OCI-LY1 (cell line): ENCODE data around the gene GNAQ.

Experiments used
- H2AFZ ChIP-seq: fragments of 200-600 bp; sonication (generic), shearing (Covaris generic); 2 replicates; pipeline ENCODE4 v1.6.0; 2014; ENCODE audit warnings: antibody characterized with exemption, mild to moderate bottlenecking, low read length
- H3F3A ChIP-seq: fragments of 200-600 bp; sonication (generic), shearing (Covaris generic); 2 replicates; pipeline ENCODE4 v1.6.0; 2014; ENCODE audit warnings: mild to moderate bottlenecking, antibody characterized with exemption, low read length, moderate library complexity; ENCODE audit not compliant: insufficient read depth
- H3K27ac ChIP-seq: fragments of 200-600 bp; sonication (generic); 2 replicates; pipeline ENCODE4 v1.5.1; 2014; ENCODE audit warnings: low read length, mixed run types, mild to moderate bottlenecking, low read depth; ENCODE audit not compliant: poor library complexity, severe bottlenecking
- H3K27me3 ChIP-seq: fragments of 200-600 bp; sonication (generic); 2 replicates; pipeline ENCODE4 v1.6.0; 2014; ENCODE audit warnings: antibody characterized with exemption, mild to moderate bottlenecking, low read length, moderate library complexity; ENCODE audit not compliant: insufficient read depth
- H3K36me3 ChIP-seq: fragments of 200-600 bp; sonication (generic); 2 replicates; pipeline ENCODE4 v1.6.1; 2014; ENCODE audit warnings: mild to moderate bottlenecking, antibody characterized with exemption, low read length, moderate library complexity, mixed read lengths; ENCODE audit not compliant: insufficient read depth
- H3K4me1 ChIP-seq: fragments of 200-600 bp; sonication (generic); 2 replicates; pipeline ENCODE4 v1.5.1; 2014; ENCODE audit warnings: mild to moderate bottlenecking, low read length, moderate library complexity; ENCODE audit not compliant: insufficient read depth, severe bottlenecking
- H3K4me2 ChIP-seq: fragments of 200-600 bp; sonication (generic), shearing (Covaris generic); 2 replicates; pipeline ENCODE4 v1.6.1; 2014; ENCODE audit warnings: low read length
- H3K4me3 ChIP-seq: fragments of 200-600 bp; sonication (generic); 2 replicates; pipeline ENCODE4 v1.5.1; 2014; ENCODE audit warnings: low read length, low read depth, mild to moderate bottlenecking, mixed read lengths; ENCODE audit not compliant: poor library complexity, severe bottlenecking
- H3K79me2 ChIP-seq: fragments of 200-600 bp; shearing (Covaris generic); 2 replicates; pipeline ENCODE4 v1.6.1; 2016; ENCODE audit warnings: mixed run types, low read length, mixed read lengths; ENCODE audit not compliant: insufficient read depth
- H3K9ac ChIP-seq: fragments of 200-600 bp; sonication (generic), shearing (Covaris generic); 2 replicates; pipeline ENCODE4 v1.6.1; 2014; ENCODE audit warnings: mild to moderate bottlenecking, low read length, mixed read lengths
- H3K9me2 ChIP-seq: fragments of 200-600 bp; sonication (generic), shearing (Covaris generic); 2 replicates; pipeline ENCODE4 v1.6.1; 2014; ENCODE audit warnings: low read depth, mild to moderate bottlenecking, low read length, mixed read lengths
- H3K9me3 ChIP-seq: fragments of 200-600 bp; shearing (Covaris generic); 2 replicates; pipeline ENCODE4 v1.6.1; 2014; ENCODE audit warnings: low read length, mixed read lengths
- H4K20me1 ChIP-seq: fragments of 200-600 bp; sonication (generic), shearing (Covaris generic); 2 replicates; pipeline ENCODE4 v1.6.0; 2016; ENCODE audit warnings: mild to moderate bottlenecking, low read length; ENCODE audit not compliant: insufficient read depth
- EZH2 ChIP-seq: fragments of 200-600 bp; sonication (generic), shearing (Covaris generic); IDR thresholded peaks from 2 replicates; pipeline ENCODE4 v1.8.0; 2017; ENCODE audit warnings: borderline replicate concordance, mixed run types, mild to moderate bottlenecking, antibody characterized with exemption, low read length, moderate library complexity, mixed read lengths
- TF ChIP-seq, protein P1 (sequence below): fragments of 200-600 bp; sonication (generic), shearing (Covaris generic); IDR thresholded peaks from 2 replicates; pipeline ENCODE4 v1.5.1; 2017; ENCODE audit warnings: mild to moderate bottlenecking, antibody characterized with exemption, low read length, moderate library complexity, mixed read lengths

GNAQ gene

DNA sequence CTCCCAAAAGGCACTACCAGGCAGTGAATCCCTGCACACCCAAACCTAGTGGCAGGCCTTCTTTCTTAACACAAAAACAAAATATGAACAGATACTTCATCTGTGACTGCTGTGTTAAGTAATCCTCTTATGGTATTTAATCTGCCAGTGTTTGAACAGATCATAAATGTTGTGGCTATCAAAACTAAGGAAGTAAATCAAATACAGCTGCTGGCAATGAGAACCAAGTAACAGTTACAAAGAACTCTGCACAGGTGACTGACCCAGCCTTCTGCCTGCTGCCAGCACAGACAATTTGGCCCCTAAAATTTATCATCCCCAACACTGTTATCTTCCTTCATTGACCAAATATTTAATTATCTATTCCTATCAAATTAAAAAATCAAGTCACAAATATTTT lies 78.0 kb downstream of the GNAQ start:
- no peak for TF ChIP-seq EZH2
- TF ChIP-seq, protein P1, sequence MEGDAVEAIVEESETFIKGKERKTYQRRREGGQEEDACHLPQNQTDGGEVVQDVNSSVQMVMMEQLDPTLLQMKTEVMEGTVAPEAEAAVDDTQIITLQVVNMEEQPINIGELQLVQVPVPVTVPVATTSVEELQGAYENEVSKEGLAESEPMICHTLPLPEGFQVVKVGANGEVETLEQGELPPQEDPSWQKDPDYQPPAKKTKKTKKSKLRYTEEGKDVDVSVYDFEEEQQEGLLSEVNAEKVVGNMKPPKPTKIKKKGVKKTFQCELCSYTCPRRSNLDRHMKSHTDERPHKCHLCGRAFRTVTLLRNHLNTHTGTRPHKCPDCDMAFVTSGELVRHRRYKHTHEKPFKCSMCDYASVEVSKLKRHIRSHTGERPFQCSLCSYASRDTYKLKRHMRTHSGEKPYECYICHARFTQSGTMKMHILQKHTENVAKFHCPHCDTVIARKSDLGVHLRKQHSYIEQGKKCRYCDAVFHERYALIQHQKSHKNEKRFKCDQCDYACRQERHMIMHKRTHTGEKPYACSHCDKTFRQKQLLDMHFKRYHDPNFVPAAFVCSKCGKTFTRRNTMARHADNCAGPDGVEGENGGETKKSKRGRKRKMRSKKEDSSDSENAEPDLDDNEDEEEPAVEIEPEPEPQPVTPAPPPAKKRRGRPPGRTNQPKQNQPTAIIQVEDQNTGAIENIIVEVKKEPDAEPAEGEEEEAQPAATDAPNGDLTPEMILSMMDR, result no peak
- no peaks in the 10 kb centered on the region for H3K9me3 ChIP-seq
- H3K27me3 ChIP-seq, result no peaks in the 10 kb centered on the region
- H4K20me1 ChIP-seq, result no peaks in the 10 kb centered on the region
- no peak overlapping the region for H3K9ac ChIP-seq
- no peak overlapping the region for H3K4me3 ChIP-seq
- no peaks in the 10 kb centered on the region for H3K79me2 ChIP-seq
- no peak overlapping the region for H3K27ac ChIP-seq
- H3K9me2 ChIP-seq, result no peaks in the 10 kb centered on the region
- H2AFZ ChIP-seq, result no peak overlapping the region
- no peak overlapping the region for H3K4me2 ChIP-seq
- no peaks in the 10 kb centered on the region for H3F3A ChIP-seq
- H3K36me3 ChIP-seq, result no peaks in the 10 kb centered on the region
- H3K4me1 ChIP-seq, result no peaks in the 10 kb centered on the region

DNA sequence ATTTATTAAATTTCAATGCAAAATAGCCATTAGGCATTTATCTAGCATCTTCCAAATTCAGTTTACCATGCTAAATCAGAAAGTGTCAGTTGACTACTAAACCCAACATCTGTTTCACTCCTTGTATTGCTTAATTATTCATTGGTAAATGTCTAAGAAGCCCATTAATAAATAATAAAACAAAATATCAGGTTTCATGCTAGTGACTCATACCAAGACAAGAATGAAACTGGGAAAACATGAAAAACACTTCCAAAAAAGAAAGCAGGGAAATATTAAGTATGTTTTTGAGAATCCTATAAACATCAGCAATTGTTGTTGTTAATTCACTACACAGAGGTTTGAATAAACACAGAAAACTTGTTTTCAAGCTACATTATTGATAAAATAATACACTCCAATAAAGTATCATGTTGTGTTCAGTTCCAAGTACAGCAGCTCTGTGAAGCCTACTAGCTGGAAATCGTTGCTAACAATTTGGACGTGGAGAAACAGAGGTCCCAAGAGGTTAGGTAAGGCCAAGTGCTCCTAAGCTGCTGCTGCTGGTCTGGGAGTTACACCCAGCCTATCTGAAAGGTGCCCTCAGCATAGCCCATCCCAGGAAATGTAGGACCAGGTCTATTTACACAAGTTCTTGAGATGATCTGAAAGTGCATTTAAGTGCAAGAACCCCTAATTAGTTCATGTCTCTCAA lies 78.8 kb downstream of the GNAQ start:
- no peaks in the 10 kb centered on the region for H3F3A ChIP-seq
- H3K9me3 ChIP-seq, result no peaks in the 10 kb centered on the region
- no peak for TF ChIP-seq EZH2
- TF ChIP-seq, protein P1, result no peak
- H3K4me2 ChIP-seq, result no peak overlapping the region
- H3K4me3 ChIP-seq, result no peak overlapping the region
- H3K27me3 ChIP-seq, result no peaks in the 10 kb centered on the region
- H2AFZ ChIP-seq, result no peak overlapping the region
- no peak overlapping the region for H3K9ac ChIP-seq
- H3K27ac ChIP-seq, result no peak overlapping the region
- no peaks in the 10 kb centered on the region for H3K4me1 ChIP-seq
- no peaks in the 10 kb centered on the region for H3K79me2 ChIP-seq
- no peaks in the 10 kb centered on the region for H3K36me3 ChIP-seq
- H3K9me2 ChIP-seq, result no peaks in the 10 kb centered on the region
- H4K20me1 ChIP-seq, result no peaks in the 10 kb centered on the region

DNA sequence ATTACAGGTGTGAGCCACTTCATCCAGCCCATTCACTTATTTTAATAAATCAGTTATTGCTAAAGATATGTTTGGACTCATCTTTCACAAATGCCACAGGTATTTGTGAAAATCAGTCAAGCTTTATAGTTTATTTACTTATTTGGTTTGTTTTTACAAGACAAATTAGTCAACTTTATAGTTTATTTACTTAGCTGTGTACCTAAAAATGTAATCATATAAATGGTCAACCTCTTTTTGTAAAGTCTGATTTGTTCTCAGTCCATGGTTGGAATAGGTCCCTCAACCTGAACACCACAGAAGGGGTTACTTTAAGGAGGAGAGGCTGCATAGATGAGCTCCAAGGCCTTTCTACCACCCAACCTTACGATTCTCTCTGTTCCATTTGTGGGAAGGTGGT lies 80.2 kb downstream of the GNAQ start:
- Histone ChIP-seq H3K4me3 (no peak overlapping the region), H3K36me3 (no peaks in the 10 kb centered on the region), H3K9me3 (no peaks in the 10 kb centered on the region), H3K4me2 (no peak overlapping the region), H3F3A (no peaks in the 10 kb centered on the region), H3K9me2 (no peaks in the 10 kb centered on the region), H2AFZ (no peak overlapping the region), H3K4me1 (no peaks in the 10 kb centered on the region), H3K9ac (no peak overlapping the region), H3K27ac (no peak overlapping the region), H3K27me3 (no peaks in the 10 kb centered on the region), H3K79me2 (no peaks in the 10 kb centered on the region), H4K20me1 (no peaks in the 10 kb centered on the region)
- TF ChIP-seq, protein P1, result no peak
- TF ChIP-seq EZH2, result no peak
